Activated CD4-positive, alpha-beta T cell treated with anti-CD3 and anti-CD28 coated beads, Interleukin-2, amount 50 U/mL, for 1 hour (primary cell): Measurements from ENCODE around the gene EXTL2.
"Not testable (repeated sequence)": the region's sequence is repeated elsewhere in the genome, so short reads cannot be mapped to it uniquely, and the experiment has no call there.

Experiments
- DNase-seq: peaks from one replicate; pipeline ENCODE4 v3.0.0-alpha.2; 2020

EXTL2 gene

DNA sequence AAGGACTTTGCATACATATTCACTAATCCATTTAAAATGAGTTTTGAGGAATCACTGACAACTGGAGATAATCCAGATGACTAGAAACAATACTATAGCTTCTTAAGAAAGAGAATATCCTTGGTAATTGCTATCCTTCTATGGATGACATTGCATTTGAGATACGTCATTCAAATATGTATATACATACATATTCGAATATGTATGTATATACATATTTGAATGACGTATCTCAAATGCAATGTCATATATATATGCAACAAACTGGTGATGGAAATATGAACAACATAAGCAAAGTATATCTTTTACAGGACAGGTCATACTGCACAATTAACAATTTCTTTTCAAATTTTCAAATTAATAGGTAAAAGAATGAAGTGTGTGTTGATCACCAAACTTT is 41.7 kb downstream of the EXTL2 start:
- no peak for DNase-seq

DNA sequence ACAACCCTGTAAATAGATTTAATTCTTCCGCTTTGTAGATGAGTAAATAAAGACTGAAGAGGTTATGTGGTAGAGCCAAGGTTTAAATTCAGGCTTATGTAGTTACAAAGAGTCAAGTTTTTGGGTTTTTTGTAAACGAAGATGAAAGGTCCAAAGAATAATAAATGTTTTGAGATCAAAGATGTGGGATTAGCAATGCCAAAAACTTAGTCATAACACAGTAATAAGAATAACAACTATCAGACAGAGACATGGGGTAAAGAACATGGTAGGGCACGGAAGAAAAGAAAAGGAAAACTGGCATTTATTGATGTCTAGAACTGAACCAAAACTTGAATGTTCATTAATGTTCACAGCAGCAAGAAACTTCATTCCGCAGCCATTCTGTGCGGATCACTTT is 42.9 kb downstream of the EXTL2 start:
- no peak for DNase-seq

DNA sequence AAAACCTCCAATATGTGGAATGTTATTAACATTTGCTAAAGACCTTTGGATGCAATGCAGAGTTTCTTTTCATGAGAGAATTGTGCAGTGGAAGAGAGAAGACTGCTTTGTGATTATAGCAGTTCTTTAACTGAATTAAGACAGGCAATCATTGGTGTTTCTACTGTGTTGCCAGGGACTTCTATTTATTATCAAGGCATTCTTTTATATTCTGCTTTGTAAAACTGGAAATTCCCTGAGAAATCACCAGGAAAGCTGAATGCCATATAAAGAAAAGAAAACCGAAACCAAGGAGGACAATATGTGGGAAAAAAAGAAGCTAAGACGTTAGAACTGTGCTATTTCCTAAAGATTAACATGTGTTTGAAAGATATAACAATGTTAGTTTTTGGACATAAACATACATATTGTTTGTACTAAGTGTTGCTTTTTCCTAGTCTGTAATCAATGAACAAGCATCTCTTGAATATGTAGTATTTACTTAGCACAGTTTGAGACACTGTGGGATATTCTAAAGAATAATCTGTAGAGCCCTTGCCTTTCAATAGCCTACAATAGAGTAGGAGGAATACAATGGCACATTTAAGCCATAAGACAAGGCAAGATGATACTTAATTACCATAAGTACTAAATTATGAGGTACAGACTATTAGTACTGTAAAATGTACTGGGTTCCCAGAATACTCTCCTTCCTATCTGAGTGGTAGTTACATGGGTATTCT is 47.1 kb downstream of the EXTL2 start:
- no peak for DNase-seq

DNA sequence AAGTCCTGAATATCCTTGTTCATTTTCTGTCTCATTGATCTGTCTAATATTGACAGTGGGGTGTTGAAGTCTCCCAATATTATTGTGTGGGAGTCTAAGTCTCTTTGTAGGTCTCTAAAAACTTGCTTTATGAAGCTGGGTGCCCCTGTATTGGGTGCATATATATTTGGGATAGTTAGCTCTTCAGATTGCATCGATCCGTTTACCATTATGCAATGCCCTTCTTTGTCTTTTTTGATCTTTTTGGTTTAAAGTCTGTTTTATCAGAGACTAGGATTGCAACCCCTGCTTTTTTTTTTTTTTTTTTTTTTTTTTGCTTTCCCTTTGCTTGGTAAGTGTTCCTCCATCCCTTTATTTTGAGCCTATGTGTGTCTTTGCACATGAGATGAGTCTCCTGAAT is 51.5 kb downstream of the EXTL2 start:
- not testable (repeated sequence) for DNase-seq

DNA sequence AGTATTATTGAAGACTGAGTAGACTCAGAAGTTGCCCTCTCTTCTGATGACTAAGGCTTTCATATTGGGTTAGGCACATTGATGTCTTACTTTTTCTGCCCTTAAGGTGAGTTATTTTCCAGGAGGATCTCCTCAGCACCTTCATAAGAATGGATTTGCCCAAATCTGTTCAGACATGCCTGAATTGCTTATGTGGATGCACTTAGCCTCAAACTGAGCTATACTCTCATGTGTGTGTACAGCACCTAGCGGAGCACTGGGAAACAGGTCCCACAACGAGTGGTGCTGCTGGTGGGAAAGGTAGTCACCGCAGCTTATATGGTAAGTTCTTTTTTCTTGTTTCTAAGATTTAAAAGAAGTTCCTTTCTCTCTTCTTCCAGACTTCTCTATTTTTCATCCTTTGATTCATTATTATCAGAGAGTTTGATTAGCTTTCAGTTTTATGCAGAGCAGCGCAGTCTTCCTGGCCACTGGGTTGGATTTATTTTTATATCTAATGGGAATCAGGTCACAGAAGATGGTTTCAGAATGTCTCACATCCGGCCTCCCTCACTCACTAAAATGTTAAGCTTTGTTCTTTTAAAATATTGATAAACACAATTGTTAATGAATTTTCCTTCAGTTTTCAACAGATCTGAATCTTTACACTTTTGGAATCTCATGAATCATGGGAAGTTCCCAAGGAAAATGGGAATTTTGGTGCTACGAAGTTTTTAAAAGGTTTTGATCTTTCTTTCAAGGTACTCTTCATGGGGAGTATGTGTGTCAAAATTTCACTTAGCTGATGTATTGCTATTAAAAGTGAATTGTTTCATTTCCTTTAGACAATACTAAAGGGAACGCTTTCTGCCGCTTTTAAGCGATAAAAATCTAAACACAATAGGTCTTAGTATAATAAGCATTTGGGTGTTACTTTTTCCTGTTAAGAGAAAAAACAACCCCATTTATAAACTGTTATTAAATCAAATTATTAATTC is 58.5 kb downstream of the EXTL2 start:
- DNase-seq, result no peak

DNA sequence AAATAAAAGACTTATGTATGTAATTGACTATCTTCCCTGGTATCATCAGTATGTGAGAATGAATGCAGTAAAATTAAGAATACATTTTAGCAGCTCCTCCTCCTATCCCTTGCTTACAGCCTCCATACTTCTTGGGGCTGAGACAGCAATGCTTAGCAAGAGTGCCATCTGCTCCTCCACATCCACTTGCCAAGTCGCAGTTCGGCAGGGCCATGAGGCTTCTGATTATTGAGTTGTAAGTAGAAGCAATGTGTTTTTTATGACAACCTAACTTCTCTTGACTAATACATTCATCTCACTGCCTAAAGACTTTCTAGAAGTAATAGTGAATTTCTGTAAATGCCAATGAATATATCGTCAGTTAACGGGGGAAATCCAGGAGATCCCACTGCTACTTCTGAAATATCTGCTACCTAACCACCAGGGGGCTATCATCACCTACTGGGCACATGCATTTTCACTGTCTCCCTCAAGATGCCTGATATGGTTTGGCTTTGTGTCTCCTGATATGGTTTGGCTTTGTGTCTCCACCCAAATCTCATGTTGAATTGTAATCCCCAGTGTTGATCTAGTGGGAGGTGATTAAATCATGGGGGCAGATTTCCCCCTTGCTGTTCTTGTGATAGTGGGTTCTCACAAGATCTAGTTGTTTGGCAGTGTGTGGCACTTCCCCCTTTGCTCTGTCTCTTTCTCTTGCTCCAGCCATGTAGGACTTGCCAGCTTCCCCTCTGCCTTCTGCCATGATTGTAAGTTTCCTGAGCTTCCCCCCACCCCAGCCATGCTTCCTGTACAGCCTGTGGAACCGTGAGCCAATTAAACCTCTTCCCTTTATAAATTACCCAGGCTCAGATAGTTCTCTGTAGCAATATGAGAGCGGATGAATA is 59.6 kb downstream of the EXTL2 start:
- DNase-seq, result no peak

DNA sequence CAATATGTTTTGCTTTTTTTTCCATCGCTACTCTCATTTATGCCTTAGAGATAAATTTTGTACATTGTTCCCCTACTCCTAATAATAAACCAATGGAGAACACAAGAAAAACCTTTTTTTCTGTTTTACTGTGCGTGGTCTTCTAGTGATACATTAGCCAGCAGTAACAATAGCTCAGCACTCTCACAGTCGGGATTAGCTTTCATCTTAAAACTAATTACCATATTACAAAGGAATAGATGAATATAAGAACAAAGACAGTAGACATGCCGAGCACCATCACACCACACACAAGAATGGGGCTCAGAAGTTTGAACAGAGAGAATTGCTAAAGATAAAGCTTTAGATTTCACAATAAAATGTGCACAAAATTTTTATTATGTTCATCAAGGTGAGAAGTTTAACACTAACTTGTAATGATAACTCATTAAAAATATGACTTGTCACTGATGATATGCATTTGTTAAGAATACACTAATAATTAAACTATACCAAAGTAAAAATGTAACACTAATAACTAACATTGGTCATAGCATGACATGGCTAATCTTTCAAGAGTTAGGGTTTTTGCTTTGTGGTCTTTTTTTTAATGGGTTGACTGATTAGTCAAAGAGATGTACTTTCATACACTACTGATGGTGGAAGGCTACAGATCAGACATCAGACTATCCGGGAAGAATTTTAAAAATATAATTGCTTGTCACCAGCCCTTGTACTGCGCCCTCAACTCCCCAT is 61.8 kb downstream of the EXTL2 start:
- DNase-seq, result no peak

DNA sequence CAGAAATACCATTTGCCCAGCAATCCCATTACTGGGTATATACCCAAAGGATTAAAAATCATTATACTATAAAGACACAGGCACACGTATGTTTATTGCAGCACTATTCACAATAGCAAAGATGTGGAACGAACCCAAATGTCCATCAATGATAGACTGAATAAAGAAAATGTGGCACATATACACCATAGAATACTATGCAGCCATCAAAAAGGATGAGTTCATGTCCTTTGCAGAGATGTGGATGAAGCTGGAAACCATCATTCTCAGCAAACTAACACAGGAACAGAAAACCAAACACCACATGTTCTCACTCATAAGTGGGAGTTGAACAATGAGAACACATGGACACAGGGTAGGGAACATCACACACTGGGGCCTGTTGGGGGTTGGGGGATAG is 69.0 kb downstream of the EXTL2 start:
- not testable (repeated sequence) for DNase-seq
